Liver (tissue), 9 donors: Measurements from ENCODE around the gene ABHD12. TPM values are rescaled to one million over a fixed set of nuclear protein-coding genes. Genes with fewer than 3 reads are reported as not detected.
"Not testable (repeated sequence)": the region's sequence is repeated elsewhere in the genome, so short reads cannot be mapped to it uniquely, and the experiment has no call there.

ENCODE experiments used
- DNase-seq: peaks from one replicate; pipeline ENCODE4 v3.0.0-alpha.2; 2017; ENCODE audit warnings: low spot score
- H3K27ac ChIP-seq, 2 donors: one replicate each; pipeline ENCODE4 v1.7.0; 2013; ENCODE audit warnings: inconsistent platforms in 2 of 2, low read length in 2 of 2, control low read depth in 1 of 2, low read depth in 1 of 2, mild to moderate bottlenecking in 1 of 2
- H3K27me3 ChIP-seq, 4 donors: one replicate each; pipeline versions ENCODE4 v1.6.1 to v1.7.0; 2013; ENCODE audit warnings: low read length in 3 of 4, inconsistent platforms in 1 of 4, mild to moderate bottlenecking in 1 of 4, moderate library complexity in 1 of 4; ENCODE audit not compliant: control insufficient read depth in 4 of 4, insufficient read depth in 4 of 4
- H3K36me3 ChIP-seq, 4 donors: one replicate each; pipeline versions ENCODE4 v1.6.1 to v1.7.0; 2013; ENCODE audit warnings: low read length in 3 of 4, mild to moderate bottlenecking in 3 of 4, low read depth in 1 of 4, moderate library complexity in 1 of 4; ENCODE audit not compliant: control insufficient read depth in 4 of 4, insufficient read depth in 3 of 4
- H3K4me1 ChIP-seq, 4 donors: one replicate each; pipeline versions ENCODE4 v1.6.1 to v1.7.0; 2013; ENCODE audit warnings: low read length in 3 of 4, mild to moderate bottlenecking in 3 of 4, moderate library complexity in 1 of 4; ENCODE audit not compliant: control insufficient read depth in 4 of 4, insufficient read depth in 4 of 4
- H3K4me3 ChIP-seq, 3 donors: one replicate each; pipeline versions ENCODE4 v1.6.1 to v1.7.0; 2013; ENCODE audit warnings: low read length in 3 of 3, control low read depth in 1 of 3, low read depth in 1 of 3, mild to moderate bottlenecking in 1 of 3
- H3K9ac ChIP-seq, 2 donors: one replicate each; pipeline ENCODE4 v1.7.0; 2013; ENCODE audit warnings: low read length in 2 of 2, mild to moderate bottlenecking in 2 of 2, moderate library complexity in 2 of 2, control low read depth in 1 of 2, low read depth in 1 of 2
- H3K9me3 ChIP-seq, 4 donors: one replicate each; pipeline versions ENCODE4 v1.6.1 to v1.7.0; 2013; ENCODE audit warnings: low read length in 3 of 4; ENCODE audit not compliant: control insufficient read depth in 4 of 4
- EGR1 ChIP-seq, 2 donors: IDR thresholded peaks; 2 replicates each; pipeline ENCODE4 v1.6.1; 2016 to 2018; ENCODE audit warnings: antibody characterized with exemption in 2 of 2, low read depth in 2 of 2
- FOXA1 ChIP-seq: IDR thresholded peaks from 2 replicates; pipeline ENCODE4 v1.6.1; 2016; ENCODE audit warnings: antibody characterized with exemption
- HNF4A ChIP-seq, 2 donors: conservative IDR thresholded peaks; 2 replicates each; pipeline ENCODE4 v1.6.1; 2016; ENCODE audit warnings: antibody characterized with exemption in 2 of 2, mild to moderate bottlenecking in 2 of 2
- HNF4G ChIP-seq: IDR thresholded peaks from 2 replicates; pipeline ENCODE4 v1.6.1; 2016; ENCODE audit warnings: antibody characterized with exemption
- RAD21 ChIP-seq, 2 donors: IDR thresholded peaks; 2 replicates each; pipeline ENCODE4 v1.6.1; 2016; ENCODE audit warnings: antibody characterized with exemption in 2 of 2, mild to moderate bottlenecking in 2 of 2
- YY1 ChIP-seq: IDR thresholded peaks from 2 replicates; pipeline ENCODE4 v1.6.1; 2016; ENCODE audit warnings: antibody characterized with exemption, mild to moderate bottlenecking
- WGBS: extraction: QIAGEN DNeasy Blood & Tissue Kit; methylation state at CpG from one replicate; pipeline ENCODE4 v1.1.7; 2013; 5-methylcytosine and 5-hydroxymethylcytosine counted together
- polyA plus RNA-seq, 2 donors: library from polyadenylated mRNA; stranded (reverse) in 1 of 2; unstranded in 1 of 2; fragments of 200-250 nt in 1 of 2; fragments of >200 nt in 1 of 2; fragmentation: Nextera tagmentation in 1 of 2; extraction: Ambion mirVana in 1 of 2; gene quantifications; one replicate each; pipeline versions ENCODE4 v1.2.1 to v1.2.3, GENCODE V29; 2013 to 2015
- total RNA-seq, 2 donors: library from RNA; depleted of rRNA; stranded (reverse); fragments of >200 nt; gene quantifications; one replicate each; pipeline ENCODE4 v1.2.3, GENCODE V29; 2014
- TF ChIP-seq, protein P1 (sequence below): fragments of 150-350 bp; IDR thresholded peaks from 2 replicates; pipeline ENCODE4 v1.5.1; 2017; ENCODE audit warnings: improper control_type of control experiment, low read depth, low read length; ENCODE audit not compliant: missing input control
- TF ChIP-seq, protein P2 (sequence below): IDR thresholded peaks from 2 replicates; pipeline ENCODE4 v1.6.1; 2016; ENCODE audit warnings: antibody characterized with exemption, mild to moderate bottlenecking
- donor health status: healthy.
- donor health status: healthy.
- donor health status: healthy.
- donor health status: healthy.
- donor health status: healthy.

Gene ABHD12
- total and polyA plus RNA-seq, 4 donors = 11.1 to 15.4 (median 12.9) TPM

DNA sequence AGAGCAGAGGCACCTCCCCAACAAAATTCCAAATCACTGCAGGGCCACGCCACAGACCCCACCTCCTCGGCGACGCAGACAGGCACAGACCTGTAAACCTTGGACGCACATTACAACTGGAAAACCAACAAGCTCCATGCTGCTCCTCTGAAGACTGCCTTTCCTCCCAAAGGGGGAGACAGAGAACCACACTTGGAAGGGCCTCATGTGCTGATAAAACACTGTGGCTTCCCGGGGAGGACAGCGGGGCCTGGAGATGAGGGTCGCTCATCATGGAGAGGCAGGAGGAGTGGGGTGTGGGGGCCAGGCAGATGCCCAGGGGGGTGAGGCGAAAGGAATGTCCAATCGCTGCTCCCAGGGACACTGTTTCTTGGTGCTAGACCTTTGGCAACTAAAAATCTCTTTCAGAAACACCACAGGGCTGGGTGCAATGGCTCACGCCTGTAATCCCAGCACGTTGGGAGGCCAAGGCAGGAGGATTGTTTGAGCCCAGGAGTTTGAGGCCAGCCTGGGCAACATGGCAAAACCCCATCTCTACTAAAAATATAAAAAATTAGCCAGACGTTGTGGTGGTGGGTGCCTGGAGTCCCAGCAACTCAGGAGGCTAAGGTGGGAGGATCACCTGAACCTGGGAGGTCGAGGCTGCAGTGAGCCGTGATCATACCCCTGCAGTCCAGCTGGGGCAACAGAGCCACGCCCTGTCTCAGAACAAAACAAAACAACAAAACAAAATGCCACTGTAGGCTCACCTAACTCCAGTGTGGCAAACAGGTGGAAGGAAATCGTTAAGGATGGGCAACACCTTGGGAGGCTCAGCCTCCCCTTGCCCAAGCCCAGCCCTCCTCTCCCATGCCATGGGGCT lies 53.8 kb downstream of the ABHD12 start:
- Histone ChIP-seq H3K27ac (no peak overlapping the region), H3K9me3 (no peaks in the 10 kb centered on the region), H3K36me3 (no peaks in the 10 kb centered on the region), H3K4me1 (peaks cover 4 to 27% (median 17%) of the 10 kb centered on the region in 4 donors), H3K4me3 (no peak overlapping the region), H3K27me3 (no peaks in the 10 kb centered on the region), H3K9ac (no peak overlapping the region)
- WGBS = 88% methylated on average over 17 of the region's 17 CpGs
- no peak for DNase-seq
- TF ChIP-seq RAD21 (IDR thresholded peaks at IDR 0.05) = peak; percentile 15 to 36
- no peak for TF ChIP-seq HNF4A (conservative IDR thresholded peaks at IDR 0.05)

DNA sequence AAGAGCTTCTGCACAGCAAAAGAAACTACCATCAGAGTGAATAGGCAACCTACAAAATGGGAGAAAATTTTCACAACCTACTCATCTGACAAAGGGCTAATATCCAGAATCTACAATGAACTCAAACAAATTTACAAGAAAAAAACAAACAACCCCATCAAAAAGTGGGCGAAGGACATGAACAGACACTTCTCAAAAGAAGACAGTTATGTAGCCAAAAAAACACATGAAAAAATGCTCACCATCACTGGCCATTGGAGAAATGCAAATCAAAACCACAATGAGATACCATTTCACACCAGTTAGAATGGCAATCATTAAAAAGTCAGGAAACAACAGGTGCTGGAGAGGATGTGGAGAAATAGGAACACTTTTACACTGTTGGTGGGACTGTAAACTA lies 55.7 kb downstream of the ABHD12 start:
- H3K36me3 ChIP-seq, H3K9ac ChIP-seq, H3K4me3 ChIP-seq, H3K27me3 ChIP-seq, DNase-seq, H3K9me3 ChIP-seq, H3K27ac ChIP-seq: not testable (repeated sequence)
- 100% methylated on average over 1 of the region's 1 CpG for WGBS
- H3K4me1 ChIP-seq = peaks cover 4 to 27% (median 17%) of the 10 kb centered on the region in 4 donors

DNA sequence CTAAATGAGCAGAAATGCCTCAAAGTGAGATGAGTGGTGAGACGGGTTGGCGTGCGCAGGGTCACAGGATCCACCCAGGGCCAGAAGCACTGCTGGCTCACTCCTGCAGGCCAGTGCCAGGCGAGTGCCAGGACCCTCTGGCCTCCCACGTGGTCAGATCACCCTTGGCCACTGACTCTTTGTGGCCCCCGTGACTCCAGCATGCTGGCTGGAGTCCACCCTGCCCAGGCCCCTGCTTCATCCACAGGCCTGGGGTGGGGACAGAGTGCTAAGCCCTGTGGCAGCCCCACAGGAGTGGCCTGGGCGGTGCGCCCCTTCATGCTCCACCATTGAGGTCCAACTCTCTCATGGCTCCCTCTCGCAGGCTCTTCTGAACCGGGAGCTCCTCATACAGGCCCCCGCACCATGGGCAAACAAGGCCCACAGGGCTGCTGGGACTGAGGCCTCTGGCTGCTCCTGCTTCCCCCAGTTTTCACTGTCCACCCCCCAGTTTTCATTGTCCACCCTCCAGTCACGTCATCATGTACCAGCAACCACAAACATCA lies 61.6 kb downstream of the ABHD12 start:
- no peak for TF ChIP-seq EGR1 (IDR thresholded peaks at IDR 0.05; ENCODE audit: low read depth in 2 of 2)
- TF ChIP-seq, protein P1, sequence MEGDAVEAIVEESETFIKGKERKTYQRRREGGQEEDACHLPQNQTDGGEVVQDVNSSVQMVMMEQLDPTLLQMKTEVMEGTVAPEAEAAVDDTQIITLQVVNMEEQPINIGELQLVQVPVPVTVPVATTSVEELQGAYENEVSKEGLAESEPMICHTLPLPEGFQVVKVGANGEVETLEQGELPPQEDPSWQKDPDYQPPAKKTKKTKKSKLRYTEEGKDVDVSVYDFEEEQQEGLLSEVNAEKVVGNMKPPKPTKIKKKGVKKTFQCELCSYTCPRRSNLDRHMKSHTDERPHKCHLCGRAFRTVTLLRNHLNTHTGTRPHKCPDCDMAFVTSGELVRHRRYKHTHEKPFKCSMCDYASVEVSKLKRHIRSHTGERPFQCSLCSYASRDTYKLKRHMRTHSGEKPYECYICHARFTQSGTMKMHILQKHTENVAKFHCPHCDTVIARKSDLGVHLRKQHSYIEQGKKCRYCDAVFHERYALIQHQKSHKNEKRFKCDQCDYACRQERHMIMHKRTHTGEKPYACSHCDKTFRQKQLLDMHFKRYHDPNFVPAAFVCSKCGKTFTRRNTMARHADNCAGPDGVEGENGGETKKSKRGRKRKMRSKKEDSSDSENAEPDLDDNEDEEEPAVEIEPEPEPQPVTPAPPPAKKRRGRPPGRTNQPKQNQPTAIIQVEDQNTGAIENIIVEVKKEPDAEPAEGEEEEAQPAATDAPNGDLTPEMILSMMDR = no peak
- TF ChIP-seq FOXA1 = no peak
- TF ChIP-seq, protein P2, sequence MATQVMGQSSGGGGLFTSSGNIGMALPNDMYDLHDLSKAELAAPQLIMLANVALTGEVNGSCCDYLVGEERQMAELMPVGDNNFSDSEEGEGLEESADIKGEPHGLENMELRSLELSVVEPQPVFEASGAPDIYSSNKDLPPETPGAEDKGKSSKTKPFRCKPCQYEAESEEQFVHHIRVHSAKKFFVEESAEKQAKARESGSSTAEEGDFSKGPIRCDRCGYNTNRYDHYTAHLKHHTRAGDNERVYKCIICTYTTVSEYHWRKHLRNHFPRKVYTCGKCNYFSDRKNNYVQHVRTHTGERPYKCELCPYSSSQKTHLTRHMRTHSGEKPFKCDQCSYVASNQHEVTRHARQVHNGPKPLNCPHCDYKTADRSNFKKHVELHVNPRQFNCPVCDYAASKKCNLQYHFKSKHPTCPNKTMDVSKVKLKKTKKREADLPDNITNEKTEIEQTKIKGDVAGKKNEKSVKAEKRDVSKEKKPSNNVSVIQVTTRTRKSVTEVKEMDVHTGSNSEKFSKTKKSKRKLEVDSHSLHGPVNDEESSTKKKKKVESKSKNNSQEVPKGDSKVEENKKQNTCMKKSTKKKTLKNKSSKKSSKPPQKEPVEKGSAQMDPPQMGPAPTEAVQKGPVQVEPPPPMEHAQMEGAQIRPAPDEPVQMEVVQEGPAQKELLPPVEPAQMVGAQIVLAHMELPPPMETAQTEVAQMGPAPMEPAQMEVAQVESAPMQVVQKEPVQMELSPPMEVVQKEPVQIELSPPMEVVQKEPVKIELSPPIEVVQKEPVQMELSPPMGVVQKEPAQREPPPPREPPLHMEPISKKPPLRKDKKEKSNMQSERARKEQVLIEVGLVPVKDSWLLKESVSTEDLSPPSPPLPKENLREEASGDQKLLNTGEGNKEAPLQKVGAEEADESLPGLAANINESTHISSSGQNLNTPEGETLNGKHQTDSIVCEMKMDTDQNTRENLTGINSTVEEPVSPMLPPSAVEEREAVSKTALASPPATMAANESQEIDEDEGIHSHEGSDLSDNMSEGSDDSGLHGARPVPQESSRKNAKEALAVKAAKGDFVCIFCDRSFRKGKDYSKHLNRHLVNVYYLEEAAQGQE = no peak
- TF ChIP-seq YY1 = no peak
- no peak for TF ChIP-seq HNF4G
- DNase-seq = no peak
- 98% methylated on average over 12 of the region's 12 CpGs for WGBS
- Histone ChIP-seq H3K27me3 (no peaks in the 10 kb centered on the region), H3K9ac (no peak overlapping the region), H3K36me3 (no peaks in the 10 kb centered on the region), H3K27ac (no peak overlapping the region), H3K4me1 (no peaks in the 10 kb centered on the region), H3K4me3 (no peak overlapping the region), H3K9me3 (no peaks in the 10 kb centered on the region)
